SK-N-SH (cell line): Measurements from ENCODE around the gene PSTPIP1. TPM values are rescaled to one million over a fixed set of nuclear protein-coding genes. Genes with fewer than 3 reads are reported as not detected.

ENCODE experiments used
- CTCF ChIA-PET: fragments of 300-600, 350-600 bp; formaldehyde crosslinking; extraction: SDS; loops from one replicate; lab custom pipeline; 2021; lab: Yijun Ruan, JAX
- POLR2A ChIA-PET: fragments of 350-600 bp; sonication (Branson Sonifier 250); formaldehyde crosslinking; extraction: SDS; loops from one replicate; lab custom pipeline; 2020; ENCODE audit warnings: antibody characterized with exemption, inconsistent platforms; lab: Yijun Ruan, JAX
- DNase-seq: peaks from one replicate; pipeline ENCODE4 v3.0.0; 2012
- H2AFZ ChIP-seq: fragments of 200-600 bp; sonication (generic); 2 replicates; pipeline ENCODE4 v1.8.1; 2016; ENCODE audit warnings: antibody characterized with exemption, mild to moderate bottlenecking, low read depth
- H3F3A ChIP-seq: fragments of 200-600 bp; sonication (generic); replicated peaks from 2 replicates; pipeline ENCODE3; 2016; ENCODE audit warnings: antibody characterized with exemption, mild to moderate bottlenecking; ENCODE audit not compliant: insufficient read depth
- H3K27ac ChIP-seq, 2 experiments: fragments of 200-500 bp in 1 of 2; fragments of 200-600 bp in 1 of 2; sonication (Bioruptor generic) in 1 of 2; sonication (generic), shearing (Covaris generic) in 1 of 2; 2 replicates each; pipeline versions ENCODE4 v1.5.1 to v1.6.1; 2014 to 2016; ENCODE audit warnings: low read depth in 2 of 2, inconsistent platforms in 1 of 2, low read length in 1 of 2, mild to moderate bottlenecking in 1 of 2, mixed read lengths in 1 of 2
- H3K27me3 ChIP-seq: fragments of 200-600 bp; sonication (generic), shearing (Covaris generic); 2 replicates; pipeline ENCODE4 v1.6.1; 2016; ENCODE audit warnings: mixed run types; ENCODE audit not compliant: insufficient read depth
- H3K36me3 ChIP-seq, 2 experiments: fragments of 200-500 bp in 1 of 2; fragments of 200-600 bp in 1 of 2; sonication (Bioruptor generic) in 1 of 2; sonication (generic) in 1 of 2; replicated peaks in 1 of 2; 2 replicates each; pipeline versions ENCODE3 to v1.5.1; 2014 to 2016; ENCODE audit warnings: low read length in 1 of 2, mild to moderate bottlenecking in 1 of 2; ENCODE audit not compliant: insufficient read depth in 2 of 2, control insufficient read depth in 1 of 2
- H3K4me1 ChIP-seq, 2 experiments: fragments of 200-500 bp in 1 of 2; fragments of 200-600 bp in 1 of 2; sonication (Bioruptor generic) in 1 of 2; sonication (generic), shearing (Covaris generic) in 1 of 2; 2 replicates each; pipeline versions ENCODE4 v1.5.1 to v1.6.1; 2014 to 2016; ENCODE audit warnings: low read depth in 1 of 2, low read length in 1 of 2, mixed run types in 1 of 2; ENCODE audit not compliant: insufficient read depth in 2 of 2, control insufficient read depth in 1 of 2
- H3K4me2 ChIP-seq: fragments of 200-600 bp; sonication (generic), shearing (Covaris generic); 2 replicates; pipeline ENCODE4 v1.6.1; 2017; ENCODE audit warnings: mixed run types
- H3K4me3 ChIP-seq, 2 experiments: fragments of 200-500 bp in 1 of 2; fragments of 200-600 bp in 1 of 2; sonication (Bioruptor generic) in 1 of 2; sonication (generic), shearing (Covaris generic) in 1 of 2; 2 replicates each; pipeline versions ENCODE4 v1.5.1 to v1.8.1; 2014 to 2016; ENCODE audit warnings: low read depth in 2 of 2, inconsistent platforms in 1 of 2, low read length in 1 of 2, mild to moderate bottlenecking in 1 of 2, mixed read lengths in 1 of 2, moderate library complexity in 1 of 2
- H3K79me2 ChIP-seq: fragments of 200-600 bp; sonication (generic); 2 replicates; pipeline ENCODE4 v1.8.1; 2017; ENCODE audit warnings: mild to moderate bottlenecking; ENCODE audit not compliant: insufficient read depth
- H3K9ac ChIP-seq: fragments of 200-600 bp; sonication (generic); 2 replicates; pipeline ENCODE4 v1.6.1; 2017; ENCODE audit warnings: mixed run types
- H3K9me2 ChIP-seq: fragments of 200-600 bp; sonication (generic); 2 replicates; pipeline ENCODE4 v1.6.1; 2017; ENCODE audit warnings: mixed run types
- H3K9me3 ChIP-seq: fragments of 200-600 bp; sonication (generic); 2 replicates; pipeline ENCODE4 v1.6.1; 2017; ENCODE audit warnings: mixed run types, mild to moderate bottlenecking, moderate library complexity
- H4K20me1 ChIP-seq: fragments of 200-600 bp; sonication (generic); 2 replicates; pipeline ENCODE4 v1.6.1; 2017; ENCODE audit warnings: mild to moderate bottlenecking, mixed run types; ENCODE audit not compliant: insufficient read depth
- CHD2 ChIP-seq: fragments of 150-350 bp; IDR thresholded peaks from 2 replicates; pipeline ENCODE4 v1.6.1; 2018; ENCODE audit warnings: low read length; ENCODE audit not compliant: partially characterized antibody
- CTCF ChIP-seq: fragments of 200-600 bp; sonication (generic); IDR thresholded peaks from 2 replicates; pipeline ENCODE4 v1.6.1; 2017; ENCODE audit warnings: antibody characterized with exemption, mild to moderate bottlenecking, moderate library complexity
- EZH2phosphoT487 ChIP-seq: fragments of 200-600 bp; sonication (generic); IDR thresholded peaks from 2 replicates; pipeline ENCODE4 v1.6.1; 2017; ENCODE audit warnings: low read depth, mixed run types, mild to moderate bottlenecking, antibody characterized with exemption, moderate library complexity, borderline replicate concordance
- FOSL2 ChIP-seq: IDR thresholded peaks from 2 replicates; pipeline ENCODE4 v1.4.0; 2012; ENCODE audit warnings: low read depth, mild to moderate bottlenecking, moderate library complexity, borderline replicate concordance
- FOXJ3 ChIP-seq: sonication (generic); formaldehyde crosslinking; IDR thresholded peaks from 2 replicates; pipeline ENCODE4 v1.5.1; 2020; ENCODE audit warnings: mild to moderate bottlenecking, missing genetic modification reagents
- GABPA ChIP-seq: IDR thresholded peaks from 2 replicates; pipeline ENCODE4 v1.4.0; 2012; ENCODE audit warnings: low read depth, mild to moderate bottlenecking
- GATA2 ChIP-seq: sonication (generic); formaldehyde crosslinking; IDR thresholded peaks from 2 replicates; pipeline ENCODE4 v1.5.0; 2020; ENCODE audit warnings: mild to moderate bottlenecking, missing genetic modification reagents
- IRF3 ChIP-seq: fragments of 150-350 bp; IDR thresholded peaks from 2 replicates; pipeline ENCODE4 v1.6.1; 2016; ENCODE audit warnings: mild to moderate bottlenecking, low read depth, low read length
- JUND ChIP-seq: IDR thresholded peaks from 2 replicates; pipeline ENCODE4 v1.4.0; 2012
- NRF1 ChIP-seq: IDR thresholded peaks from 2 replicates; pipeline ENCODE4 v1.6.1; 2012; ENCODE audit warnings: low read depth, mild to moderate bottlenecking, low read length
- RAD21 ChIP-seq: IDR thresholded peaks from 2 replicates; pipeline ENCODE4 v1.6.1; 2012; ENCODE audit warnings: mild to moderate bottlenecking, low read length
- REST ChIP-seq: IDR thresholded peaks from 2 replicates; pipeline ENCODE4 v1.6.1; 2012; ENCODE audit warnings: mild to moderate bottlenecking, low read depth, low read length, moderate library complexity
- RXRA ChIP-seq: IDR thresholded peaks from 2 replicates; pipeline ENCODE4 v1.4.0; 2012; ENCODE audit warnings: low read depth, mild to moderate bottlenecking, borderline replicate concordance
- SIN3A ChIP-seq: IDR thresholded peaks from 2 replicates; pipeline ENCODE4 v1.6.1; 2012; ENCODE audit warnings: low read depth, mild to moderate bottlenecking, low read length, moderate library complexity, borderline replicate concordance
- TAF1 ChIP-seq: IDR thresholded peaks from 2 replicates; pipeline ENCODE4 v1.6.1; 2012; ENCODE audit warnings: low read depth, mild to moderate bottlenecking, low read length, moderate library complexity, borderline replicate concordance
- USF1 ChIP-seq: IDR thresholded peaks from 2 replicates; pipeline ENCODE4 v1.4.0; 2012; ENCODE audit warnings: low read depth, borderline replicate concordance
- WGBS: methylation state at CpG from one replicate; pipeline ENCODE4 v1.1.6; 2017; ENCODE audit warnings: low lambda C conversion rate; 5-methylcytosine and 5-hydroxymethylcytosine counted together
- polyA plus RNA-seq, 3 experiments: library from polyadenylated mRNA; depleted of rRNA; stranded (reverse); fragments of >200 nt; gene quantifications; 2 replicates each; pipeline ENCODE4 v1.2.3, GENCODE V29; 2012

Gene PSTPIP1
- polyA plus RNA-seq, 1 of the 3 experiments (the other 2 are of a cell fraction) = 0.69 TPM

GRCh38 chr15:76953913-76954312, 41.0 kb upstream of the PSTPIP1 start:
- Histone ChIP-seq H3K9me2 (no peaks in the 10 kb centered on the region), H3K9me3 (no peaks in the 10 kb centered on the region), H3K27me3 (no peaks in the 10 kb centered on the region), H3K36me3 (peaks cover 13 to 20% of the 10 kb centered on the region in 2 experiments), H3F3A (no peaks in the 10 kb centered on the region), H3K4me1 (no peaks in the 10 kb centered on the region; a peak in 1 of 4 replicates), H3K4me2 (no peak overlapping the region), H3K79me2 (no peaks in the 10 kb centered on the region), H2AFZ (no peak overlapping the region), H3K27ac (no peak overlapping the region), H3K4me3 (no peak overlapping the region), H3K9ac (no peak overlapping the region), H4K20me1 (no peaks in the 10 kb centered on the region)
- POLR2A ChIA-PET = no interaction called here
- CTCF ChIA-PET = no interaction called here
- TF ChIP-seq USF1 (no peak), GABPA (no peak)
- DNase-seq = no peak
- 65% methylated on average over 3 of the region's 3 CpGs for WGBS

- 73% methylated on average over 2 of the region's 2 CpGs for WGBS
- H3K4me2 ChIP-seq = no peak overlapping the region
- no peaks in the 10 kb centered on the region for H4K20me1 ChIP-seq
- H3K4me3 ChIP-seq = no peak overlapping the region
- no peak overlapping the region for H2AFZ ChIP-seq
- H3K27me3 ChIP-seq = no peaks in the 10 kb centered on the region
- no peaks in the 10 kb centered on the region for H3K79me2 ChIP-seq
- TF ChIP-seq GATA2 (CRISPR knock-in tag) (no peak), CHD2 (no peak), EZH2phosphoT487 (no peak), FOXJ3 (CRISPR knock-in tag) (no peak), NRF1 (no peak), RAD21 (no peak), GABPA (no peak), SIN3A (no peak), JUND (no peak), FOSL2 (no peak), CTCF (no peak), RXRA (no peak), IRF3 (no peak), REST (no peak), TAF1 (no peak)
- H3K9me3 ChIP-seq = no peaks in the 10 kb centered on the region
- no peaks in the 10 kb centered on the region for H3F3A ChIP-seq
- DNase-seq = no peak
- no peak overlapping the region for H3K9ac ChIP-seq
- H3K9me2 ChIP-seq = no peaks in the 10 kb centered on the region
- CTCF ChIA-PET = no interaction called here
- peaks cover 0 to 5% of the 10 kb centered on the region in 2 experiments; a peak in 1 of 4 replicates for H3K4me1 ChIP-seq
- H3K27ac ChIP-seq = no peak overlapping the region
- POLR2A ChIA-PET = no interaction called here
- H3K36me3 ChIP-seq = peaks cover 6 to 12% of the 10 kb centered on the region in 2 experiments
Measured at GRCh38 chr15:76954744-76955143, 40.2 kb upstream of the PSTPIP1 start.
